Cardiac septum (tissue), 1 donor: ENCODE data around the gene DNAH10. TPM values are rescaled to one million over a fixed set of nuclear protein-coding genes. Genes with fewer than 3 reads are reported as not detected.

ENCODE experiments used
- DNase-seq: peaks from one replicate; pipeline ENCODE4 v3.0.0-alpha.2; 2020; ENCODE audit warnings: low spot score
- intact Hi-C: fragments of 100-400 bp; cut with DNase I; formaldehyde crosslinking; loops from one replicate; pipeline ENCODE4 v1.14.0; 2022
- total RNA-seq: library from RNA; stranded (reverse); fragmentation: NEBNext Ultra II Directional; extraction: Animal tissue kit (Norgen Biotek cat#: 25700); gene quantifications from one replicate; pipeline ENCODE4 v1.2.1, GENCODE V29; 2021
- donor health status: DM: no; HTN: no; CAD: no.

DNAH10 gene
- total RNA-seq, 1 donor from 2014 or later = 0.73 TPM

- no peak for DNase-seq
- intact Hi-C loops = no loop called here
Measured at GRCh38 chr12:123956249-123956648, 194.1 kb downstream of the DNAH10 start.

- intact Hi-C loops = no loop called here
Measured at GRCh38 chr12:123957196-123957595, 195.1 kb downstream of the DNAH10 start.

GRCh38 chr12:123958462-123958861 is 196.4 kb downstream of the DNAH10 start:
- no peak for DNase-seq
- intact Hi-C loops = no loop called here

More at GRCh38 chr12:123957196-123957595, 195.1 kb downstream of the DNAH10 start:
- DNase-seq = no peak

- DNase-seq = no peak
- intact Hi-C loops = no loop called here
Measured at GRCh38 chr12:123958876-123959275, 196.8 kb downstream of the DNAH10 start.

- intact Hi-C loops = no loop called here
Measured at GRCh38 chr12:123960029-123960735, 198.1 kb downstream of the DNAH10 start.

GRCh38 chr12:123960856-123961255 is 198.8 kb downstream of the DNAH10 start:
- intact Hi-C loops = no loop called here
- DNase-seq = no peak

More at GRCh38 chr12:123960029-123960735, 198.1 kb downstream of the DNAH10 start:
- no peak for DNase-seq

GRCh38 chr12:123961585-123962345 is 199.7 kb downstream of the DNAH10 start:
- intact Hi-C loops = no loop called here
- no peak for DNase-seq

- intact Hi-C loops = no loop called here
Measured at GRCh38 chr12:123962513-123962912, 200.4 kb downstream of the DNAH10 start.

GRCh38 chr12:123963821-123964220 is 201.7 kb downstream of the DNAH10 start:
- intact Hi-C loops = no loop called here
- DNase-seq = no peak

More at GRCh38 chr12:123962513-123962912, 200.4 kb downstream of the DNAH10 start:
- no peak for DNase-seq

- DNase-seq = no peak
- intact Hi-C loops = no loop called here
Measured at GRCh38 chr12:123965382-123965781, 203.3 kb downstream of the DNAH10 start.

GRCh38 chr12:123966596-123966995 is 204.5 kb downstream of the DNAH10 start:
- intact Hi-C loops = no loop called here
- no peak for DNase-seq

- no peak for DNase-seq
- intact Hi-C loops = no loop called here
Measured at GRCh38 chr12:123967121-123967586, 205.1 kb downstream of the DNAH10 start.

- intact Hi-C loops = loop anchor here (5.0 kb wide), 1 partner anchor 259 kb away; the partner anchor contains the start of gene ATP6V0A2
- no peak for DNase-seq
Measured at GRCh38 chr12:123971449-123971769, 209.3 kb downstream of the DNAH10 start.

GRCh38 chr12:123971770-123972456 is 209.8 kb downstream of the DNAH10 start:
- no peak for DNase-seq
- intact Hi-C loops = loop anchor here (2.0 to 5.0 kb wide), 2 partner anchors 17 to 260 kb away; partner anchors contain the start of gene ATP6V0A2

- intact Hi-C loops = loop anchor here (2.0 to 5.0 kb wide), 2 partner anchors 16 to 260 kb away; partner anchors contain the start of gene ATP6V0A2
- peak; percentile 95 for DNase-seq
Measured at GRCh38 chr12:123972457-123973401, 210.6 kb downstream of the DNAH10 start, which contains the start of the genes CCDC92 and ZNF664. CCDC92 (minus strand) TSS chr12:123972831; CDS start chr12:123944305, 28,526 bp downstream. ZNF664 (plus strand) TSS chr12:123973215; CDS start chr12:124012145, 38,930 bp downstream.

- DNase-seq = no peak
- intact Hi-C loops = loop anchor here (2.0 to 5.0 kb wide), 2 partner anchors 15 to 261 kb away; partner anchors contain the start of gene ATP6V0A2
Measured at GRCh38 chr12:123973552-123974341, 211.6 kb downstream of the DNAH10 start.

GRCh38 chr12:123976227-123976826 is 214.2 kb downstream of the DNAH10 start:
- intact Hi-C loops = no loop called here
- DNase-seq = no peak
